ENCODE measurements around the gene FAM204A. TPM values are rescaled to one million over a fixed set of nuclear protein-coding genes. Genes with fewer than 3 reads are reported as not detected.

The FAM204A gene
- total RNA-seq, 1 donor from 2014 or later = 60.2 TPM

DNA sequence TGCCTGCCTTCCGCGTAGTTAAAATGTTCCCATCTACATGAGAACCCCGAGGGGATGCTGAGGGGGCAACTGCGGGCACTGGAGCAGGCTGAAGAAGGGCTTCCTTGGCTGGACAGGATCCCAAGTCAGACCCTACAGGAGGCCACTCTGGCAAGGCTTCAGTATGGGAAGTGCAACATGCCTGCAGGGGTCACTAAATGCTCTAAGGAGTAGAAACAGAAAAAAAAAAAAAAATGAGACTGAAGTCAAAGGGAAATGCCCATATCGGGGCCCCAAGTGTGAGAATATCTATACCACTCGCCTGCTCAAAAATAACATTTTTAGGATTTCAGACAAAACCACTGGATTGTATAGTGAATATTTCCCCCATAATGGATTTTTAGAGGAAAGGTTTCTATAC, 33.5 kb downstream of the FAM204A start:
- Histone ChIP-seq H3K27me3 (ENCODE audit: insufficient read depth, low read length) (no peaks in the 10 kb centered on the region), H3K27ac (ENCODE audit: low read depth, low read length) (no peak overlapping the region), H3K79me2 (ENCODE audit: insufficient read depth, low read length) (no peaks in the 10 kb centered on the region), H2AFZ (ENCODE audit: low read depth, low read length) (no peak overlapping the region), H4K20me1 (ENCODE audit: insufficient read depth, low read length) (no peaks in the 10 kb centered on the region), H3K4me2 (ENCODE audit: low read length) (no peak overlapping the region), H3K4me1 (ENCODE audit: insufficient read depth, low read length) (peaks cover 5% of the 10 kb centered on the region), H3K36me3 (ENCODE audit: insufficient read depth, low read length) (peaks cover 11% of the 10 kb centered on the region), H3K9me3 (ENCODE audit: insufficient read depth, low read depth, low read length) (no peaks in the 10 kb centered on the region), H3K4me3 (ENCODE audit: insufficient read depth, low read depth, low read length) (no peak overlapping the region), H3K9ac (ENCODE audit: low read length) (no peak overlapping the region)
- Mint-ChIP-seq H3K27me3 (ENCODE audit: low read depth, unreplicated experiment) (no peaks in the 10 kb centered on the region), H3K27ac (ENCODE audit: unreplicated experiment) (no peak overlapping the region), H3K4me1 (ENCODE audit: low read depth, unreplicated experiment) (no peaks in the 10 kb centered on the region), H3K36me3 (ENCODE audit: low read depth, unreplicated experiment) (peaks cover 6% of the 10 kb centered on the region), H3K9me3 (ENCODE audit: unreplicated experiment) (peaks cover 3% of the 10 kb centered on the region), H3K4me3 (ENCODE audit: unreplicated experiment) (no peak overlapping the region)
- FAIRE-seq (no peak), DNase-seq (ENCODE audit: low read depth) (no peak)
- TF ChIP-seq CTCF (IDR thresholded peaks at IDR 0.05; ENCODE audit: insufficient read depth, low read depth, low read length) = no peak
- no peak for TF ChIP-seq EZH2 (IDR thresholded peaks at IDR 0.05; ENCODE audit: insufficient read depth, low read length)

DNA sequence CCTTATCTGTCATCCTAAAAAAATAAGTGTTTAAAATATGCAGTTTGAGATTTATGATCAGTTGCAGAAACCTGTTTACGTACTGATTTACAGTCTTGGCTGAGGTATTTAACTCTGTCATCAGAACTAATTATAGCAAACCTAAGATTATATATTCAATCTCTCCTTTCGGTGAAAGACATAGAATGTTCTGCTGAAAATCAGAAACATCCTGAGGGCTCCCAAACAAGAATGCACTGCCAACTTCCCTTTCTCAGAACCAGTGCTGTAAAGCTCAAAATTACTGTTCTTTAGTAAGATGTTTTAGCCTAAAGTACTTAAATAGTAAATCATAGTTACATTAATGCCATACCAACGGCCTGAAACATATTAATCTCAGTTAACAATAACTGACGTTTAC, 34.3 kb downstream of the FAM204A start:
- DNase-seq (ENCODE audit: low read depth) (no peak), FAIRE-seq (no peak)
- no peak overlapping the region for H2AFZ ChIP-seq (ENCODE audit: low read depth, low read length)
- no peaks in the 10 kb centered on the region for H3K27me3 Mint-ChIP-seq (ENCODE audit: low read depth, unreplicated experiment)
- H3K4me1 ChIP-seq (ENCODE audit: insufficient read depth, low read length) = peaks cover 5% of the 10 kb centered on the region
- peaks cover 11% of the 10 kb centered on the region for H3K36me3 ChIP-seq (ENCODE audit: insufficient read depth, low read length)
- no peak overlapping the region for H3K4me3 ChIP-seq (ENCODE audit: insufficient read depth, low read depth, low read length)
- peaks cover 3% of the 10 kb centered on the region for H3K9me3 Mint-ChIP-seq (ENCODE audit: unreplicated experiment)
- H3K4me2 ChIP-seq (ENCODE audit: low read length) = no peak overlapping the region
- H3K4me3 Mint-ChIP-seq (ENCODE audit: unreplicated experiment) = no peak overlapping the region
- TF ChIP-seq CTCF (IDR thresholded peaks at IDR 0.05; ENCODE audit: insufficient read depth, low read depth, low read length) (no peak), EZH2 (IDR thresholded peaks at IDR 0.05; ENCODE audit: insufficient read depth, low read length) (no peak)
- no peaks in the 10 kb centered on the region for H3K9me3 ChIP-seq (ENCODE audit: insufficient read depth, low read depth, low read length)
- H4K20me1 ChIP-seq (ENCODE audit: insufficient read depth, low read length) = no peaks in the 10 kb centered on the region
- no peaks in the 10 kb centered on the region for H3K79me2 ChIP-seq (ENCODE audit: insufficient read depth, low read length)
- H3K27me3 ChIP-seq (ENCODE audit: insufficient read depth, low read length) = no peaks in the 10 kb centered on the region
- H3K27ac Mint-ChIP-seq (ENCODE audit: unreplicated experiment) = no peak overlapping the region
- no peak overlapping the region for H3K27ac ChIP-seq (ENCODE audit: low read depth, low read length)
- no peak overlapping the region for H3K9ac ChIP-seq (ENCODE audit: low read length)
- H3K36me3 Mint-ChIP-seq (ENCODE audit: low read depth, unreplicated experiment) = peaks cover 6% of the 10 kb centered on the region
- H3K4me1 Mint-ChIP-seq (ENCODE audit: low read depth, unreplicated experiment) = no peaks in the 10 kb centered on the region

DNA sequence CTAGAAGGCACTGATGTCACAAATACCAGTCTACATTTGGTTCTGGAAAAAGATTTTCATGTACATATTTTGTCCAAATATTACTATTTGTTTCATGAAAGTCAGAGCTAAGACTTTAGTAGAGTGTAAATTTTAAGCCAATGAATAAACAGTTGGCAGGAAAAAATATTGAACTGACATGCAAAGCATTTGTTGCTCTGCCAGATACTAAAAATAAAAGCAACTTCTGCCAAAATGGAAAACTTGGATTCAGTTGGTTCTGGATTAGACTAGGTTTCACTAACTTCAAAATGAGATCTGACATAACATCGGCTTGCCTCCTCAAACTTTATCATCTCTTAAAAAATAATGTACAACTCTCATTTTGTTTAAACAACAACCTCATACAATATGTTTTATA, 34.9 kb downstream of the FAM204A start:
- Histone ChIP-seq H4K20me1 (ENCODE audit: insufficient read depth, low read length) (no peaks in the 10 kb centered on the region), H3K9me3 (ENCODE audit: insufficient read depth, low read depth, low read length) (no peaks in the 10 kb centered on the region), H3K4me1 (ENCODE audit: insufficient read depth, low read length) (peaks cover 5% of the 10 kb centered on the region), H3K36me3 (ENCODE audit: insufficient read depth, low read length) (peaks cover 11% of the 10 kb centered on the region), H3K27me3 (ENCODE audit: insufficient read depth, low read length) (no peaks in the 10 kb centered on the region), H3K27ac (ENCODE audit: low read depth, low read length) (no peak overlapping the region), H3K4me3 (ENCODE audit: insufficient read depth, low read depth, low read length) (no peak overlapping the region), H2AFZ (ENCODE audit: low read depth, low read length) (no peak overlapping the region), H3K4me2 (ENCODE audit: low read length) (no peak overlapping the region), H3K79me2 (ENCODE audit: insufficient read depth, low read length) (no peaks in the 10 kb centered on the region), H3K9ac (ENCODE audit: low read length) (no peak overlapping the region)
- TF ChIP-seq EZH2 (IDR thresholded peaks at IDR 0.05; ENCODE audit: insufficient read depth, low read length) (no peak), CTCF (IDR thresholded peaks at IDR 0.05; ENCODE audit: insufficient read depth, low read depth, low read length) (no peak)
- Mint-ChIP-seq H3K27me3 (ENCODE audit: low read depth, unreplicated experiment) (no peaks in the 10 kb centered on the region), H3K27ac (ENCODE audit: unreplicated experiment) (no peak overlapping the region), H3K36me3 (ENCODE audit: low read depth, unreplicated experiment) (peaks cover 6% of the 10 kb centered on the region), H3K9me3 (ENCODE audit: unreplicated experiment) (peaks cover 3% of the 10 kb centered on the region), H3K4me3 (ENCODE audit: unreplicated experiment) (no peak overlapping the region), H3K4me1 (ENCODE audit: low read depth, unreplicated experiment) (no peaks in the 10 kb centered on the region)
- FAIRE-seq (no peak), DNase-seq (ENCODE audit: low read depth) (no peak)

Data from astrocyte (in vitro differentiated cells and primary cell).